ENCODE measurements around the gene ATP5F1C.

ATP5F1C gene

GRCh38 chr10:7853226-7853842 is 65.4 kb downstream of the ATP5F1C start:
- DNase-seq (ENCODE audit: low read depth in 2 of 2): no peak

- DNase-seq (ENCODE audit: low read depth in 2 of 2): no peak
Measured at GRCh38 chr10:7853890-7854289, 65.9 kb downstream of the ATP5F1C start.

DNA sequence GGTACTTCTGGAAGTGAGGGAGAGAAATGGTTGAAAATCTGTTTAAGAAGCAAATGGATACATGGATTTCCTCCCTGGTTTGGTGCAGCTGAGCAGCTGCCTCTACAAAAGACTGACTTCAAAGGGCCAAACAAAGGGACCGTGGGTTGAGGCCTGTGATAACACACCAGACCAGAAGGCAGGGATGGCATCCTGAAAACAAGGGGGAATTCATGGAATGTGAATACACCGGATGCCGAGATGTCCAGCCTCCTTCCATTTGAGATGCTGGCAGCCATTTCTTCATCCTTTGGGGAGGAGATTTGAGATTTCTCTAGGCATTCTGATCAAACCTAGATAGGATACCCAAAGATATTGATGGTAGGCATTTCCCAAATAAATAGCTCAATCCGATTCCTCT is 67.2 kb downstream of the ATP5F1C start:
- DNase-seq (ENCODE audit: low read depth in 2 of 2): no peak

GRCh38 chr10:7856678-7857077 is 68.7 kb downstream of the ATP5F1C start:
- no peak for DNase-seq (ENCODE audit: low read depth in 2 of 2)

DNA sequence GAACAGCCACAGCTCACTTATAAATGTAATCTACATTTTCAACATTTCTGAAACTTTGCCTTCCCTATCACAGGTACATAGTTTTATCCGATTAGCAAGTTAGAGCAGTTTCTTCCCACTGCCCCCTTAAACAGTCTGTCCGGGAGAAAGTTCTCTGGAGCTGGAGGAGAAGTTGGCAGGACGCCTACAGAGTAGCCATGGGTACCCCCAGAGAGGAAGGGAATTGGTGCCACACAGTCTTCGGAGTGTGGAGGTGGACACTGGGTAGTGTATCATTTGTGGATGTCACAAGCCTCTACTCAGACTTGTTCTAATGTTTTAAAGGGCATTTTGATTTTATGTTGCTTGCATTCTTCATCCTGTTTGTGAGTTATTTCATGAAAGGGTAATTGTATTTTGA is 69.3 kb downstream of the ATP5F1C start:
- DNase-seq (ENCODE audit: low read depth in 2 of 2): no peak

All from stimulated activated CD4-positive, alpha-beta T cell treated with anti-CD3 and anti-CD28 coated beads, Interleukin-4, amount 100 ng/mL, for 48 hours (primary cell).